HG02610 (cell line): Measurements from ENCODE around the gene VSIR.

ENCODE experiments used
- ATAC-seq: cut with Tn5 transposase; IDR thresholded peaks from one replicate; pipeline ENCODE4 v1.9.1; 2021; ENCODE audit warnings: mild to moderate bottlenecking, moderate library complexity; ENCODE audit not compliant: unreplicated experiment

The VSIR gene

GRCh38 chr10:71773221-71773971, at the start of gene VSIR:
Gene VSIR, minus strand, starts transcription at chr10:71773520. Its CDS starts 81 bp downstream, at chr10:71773439.
- ATAC-seq = peak; percentile 42

GRCh38 chr10:71821909-71822763, 48.8 kb upstream of the VSIR start:
- ATAC-seq = no peak

GRCh38 chr10:71820966-71821365, 47.6 kb upstream of the VSIR start:
- ATAC-seq = no peak

- no peak for ATAC-seq
Measured at GRCh38 chr10:71819985-71820384, 46.7 kb upstream of the VSIR start.

- ATAC-seq = no peak
Measured at GRCh38 chr10:71819441-71819861, 46.1 kb upstream of the VSIR start.

GRCh38 chr10:71818674-71819260, 45.4 kb upstream of the VSIR start:
- ATAC-seq = no peak

- ATAC-seq = no peak
Measured at GRCh38 chr10:71817831-71818655, 44.7 kb upstream of the VSIR start.

- ATAC-seq = no peak
Measured at GRCh38 chr10:71816936-71817618, 43.8 kb upstream of the VSIR start.

- no peak for ATAC-seq
Measured at GRCh38 chr10:71816421-71816851, 43.1 kb upstream of the VSIR start.

GRCh38 chr10:71815515-71816130, 42.3 kb upstream of the VSIR start:
- ATAC-seq = no peak

GRCh38 chr10:71814922-71815411, 41.6 kb upstream of the VSIR start:
- no peak for ATAC-seq

- no peak for ATAC-seq
Measured at GRCh38 chr10:71812913-71813590, 39.7 kb upstream of the VSIR start.

GRCh38 chr10:71812016-71812912, 38.9 kb upstream of the VSIR start:
- ATAC-seq = peak; percentile 53

GRCh38 chr10:71811351-71811750, 38.0 kb upstream of the VSIR start:
- no peak for ATAC-seq

- no peak for ATAC-seq
Measured at GRCh38 chr10:71810048-71810750, 36.9 kb upstream of the VSIR start.

- no peak for ATAC-seq
Measured at GRCh38 chr10:71809628-71810027, 36.3 kb upstream of the VSIR start.
